Hepatocyte (in vitro differentiated cells): Measurements from ENCODE around the gene PDK1. TPM values are rescaled to one million over a fixed set of nuclear protein-coding genes. Genes with fewer than 3 reads are reported as not detected.

Experiments
- DNase-seq: peaks from one replicate; pipeline ENCODE4 v3.0.0-alpha.2; 2016; ENCODE audit warnings: low spot score
- H2AFZ ChIP-seq: fragments of 200-600 bp; sonication (generic); 2 replicates; pipeline ENCODE4 v1.6.0; 2016; ENCODE audit warnings: antibody characterized with exemption, mild to moderate bottlenecking
- H3K27ac ChIP-seq: fragments of 200-600 bp; sonication (generic); 2 replicates; pipeline ENCODE4 v1.5.1; 2016; ENCODE audit warnings: mild to moderate bottlenecking
- H3K27me3 ChIP-seq: fragments of 200-600 bp; sonication (generic); 2 replicates; pipeline ENCODE4 v1.6.1; 2016
- H3K36me3 ChIP-seq: fragments of 200-600 bp; sonication (generic); replicated peaks from 2 replicates; pipeline ENCODE4 v1.5.1; 2016; ENCODE audit warnings: low read depth; ENCODE audit not compliant: insufficient read depth
- H3K4me1 ChIP-seq: fragments of 200-600 bp; sonication (generic); 2 replicates; pipeline ENCODE4 v1.5.1; 2016; ENCODE audit warnings: mild to moderate bottlenecking, moderate library complexity; ENCODE audit not compliant: insufficient read depth
- H3K4me2 ChIP-seq: fragments of 200-600 bp; sonication (generic); 2 replicates; pipeline ENCODE4 v1.6.0; 2016
- H3K4me3 ChIP-seq: fragments of 200-600 bp; sonication (generic); 2 replicates; pipeline ENCODE4 v1.5.1; 2016; ENCODE audit warnings: mild to moderate bottlenecking
- H3K79me2 ChIP-seq: fragments of 200-600 bp; sonication (generic); 2 replicates; pipeline ENCODE4 v1.6.0; 2017; ENCODE audit warnings: mild to moderate bottlenecking
- H3K9me2 ChIP-seq: fragments of 200-600 bp; sonication (generic); replicated peaks from 2 replicates; pipeline ENCODE4 v1.6.0; 2017; ENCODE audit warnings: mild to moderate bottlenecking; ENCODE audit not compliant: insufficient read depth
- H3K9me3 ChIP-seq: fragments of 200-600 bp; sonication (generic); 2 replicates; pipeline ENCODE4 v1.5.1; 2016; ENCODE audit warnings: low read depth, mild to moderate bottlenecking
- H4K20me1 ChIP-seq: fragments of 200-600 bp; sonication (generic); 2 replicates; pipeline ENCODE4 v1.6.0; 2016; ENCODE audit warnings: mild to moderate bottlenecking; ENCODE audit not compliant: insufficient read depth, poor library complexity, severe bottlenecking
- EZH2 ChIP-seq: fragments of 200-600 bp; sonication (generic); IDR thresholded peaks from 2 replicates; pipeline ENCODE4 v1.6.1; 2016; ENCODE audit warnings: antibody characterized with exemption, mild to moderate bottlenecking, borderline replicate concordance
- EZH2phosphoT487 ChIP-seq: fragments of 200-600 bp; sonication (generic); IDR thresholded peaks from one replicate; pipeline ENCODE4 v1.6.1; 2018; ENCODE audit warnings: antibody characterized with exemption, mild to moderate bottlenecking, low read depth, moderate library complexity; ENCODE audit not compliant: unreplicated experiment, severe bottlenecking
- WGBS: methylation state at CpG from one replicate; pipeline ENCODE4 v1.1.6; 2016; ENCODE audit warnings: low lambda C conversion rate; ENCODE audit errors: missing lambda C conversion rate; 5-methylcytosine and 5-hydroxymethylcytosine counted together
- polyA plus RNA-seq: library from polyadenylated mRNA; unstranded; fragments of >200 nt; fragmentation: Nextera tagmentation; extraction: Ambion mirVana; gene quantifications from 2 replicates; pipeline ENCODE4 v1.2.1, GENCODE V29; 2016
- total RNA-seq: library from RNA; depleted of rRNA; stranded (reverse); fragments of >200 nt; gene quantifications from 2 replicates; pipeline ENCODE4 v1.2.3, GENCODE V29; 2014
- TF ChIP-seq, protein P1 (sequence below): fragments of 200-600 bp; sonication (generic); IDR thresholded peaks from 2 replicates; pipeline ENCODE4 v1.5.1; 2016; ENCODE audit warnings: antibody characterized with exemption, mild to moderate bottlenecking; ENCODE audit not compliant: poor library complexity

PDK1 gene
- total and polyA plus RNA-seq, 2 experiments from 2014 or later = 8.0 to 13.1 TPM

DNA sequence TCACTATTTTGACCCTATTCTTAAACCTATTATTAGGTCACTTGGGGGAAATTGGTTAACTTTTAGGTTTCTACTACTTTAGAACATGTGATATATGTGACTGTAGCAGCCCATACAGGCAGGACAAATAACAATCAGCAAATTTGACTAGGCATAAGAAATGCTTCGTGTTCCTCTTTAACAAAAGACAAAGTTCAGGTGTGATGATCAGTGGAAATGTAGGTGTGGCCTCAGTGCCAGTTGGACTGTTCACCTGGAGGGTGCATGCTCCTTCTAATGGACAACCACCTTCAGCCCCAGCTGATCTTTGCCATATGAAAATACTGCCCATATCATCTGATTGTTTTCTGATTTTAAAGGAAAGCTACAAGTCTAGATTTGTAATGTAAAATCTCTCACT, 6.4 kb downstream of the PDK1 start:
- 82% methylated on average over 1 of the region's 1 CpG for WGBS
- H4K20me1 ChIP-seq = no peaks in the 10 kb centered on the region
- H3K4me1 ChIP-seq = peaks cover 9% of the 10 kb centered on the region
- peaks cover 13% of the 10 kb centered on the region for H3K79me2 ChIP-seq
- no peak overlapping the region for H3K27ac ChIP-seq
- no peaks in the 10 kb centered on the region for H3K9me3 ChIP-seq
- no peak for TF ChIP-seq EZH2
- TF ChIP-seq, protein P1, sequence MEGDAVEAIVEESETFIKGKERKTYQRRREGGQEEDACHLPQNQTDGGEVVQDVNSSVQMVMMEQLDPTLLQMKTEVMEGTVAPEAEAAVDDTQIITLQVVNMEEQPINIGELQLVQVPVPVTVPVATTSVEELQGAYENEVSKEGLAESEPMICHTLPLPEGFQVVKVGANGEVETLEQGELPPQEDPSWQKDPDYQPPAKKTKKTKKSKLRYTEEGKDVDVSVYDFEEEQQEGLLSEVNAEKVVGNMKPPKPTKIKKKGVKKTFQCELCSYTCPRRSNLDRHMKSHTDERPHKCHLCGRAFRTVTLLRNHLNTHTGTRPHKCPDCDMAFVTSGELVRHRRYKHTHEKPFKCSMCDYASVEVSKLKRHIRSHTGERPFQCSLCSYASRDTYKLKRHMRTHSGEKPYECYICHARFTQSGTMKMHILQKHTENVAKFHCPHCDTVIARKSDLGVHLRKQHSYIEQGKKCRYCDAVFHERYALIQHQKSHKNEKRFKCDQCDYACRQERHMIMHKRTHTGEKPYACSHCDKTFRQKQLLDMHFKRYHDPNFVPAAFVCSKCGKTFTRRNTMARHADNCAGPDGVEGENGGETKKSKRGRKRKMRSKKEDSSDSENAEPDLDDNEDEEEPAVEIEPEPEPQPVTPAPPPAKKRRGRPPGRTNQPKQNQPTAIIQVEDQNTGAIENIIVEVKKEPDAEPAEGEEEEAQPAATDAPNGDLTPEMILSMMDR = no peak
- TF ChIP-seq EZH2phosphoT487 = no peak
- no peaks in the 10 kb centered on the region for H3K36me3 ChIP-seq
- H2AFZ ChIP-seq = no peak overlapping the region
- H3K9me2 ChIP-seq = no peaks in the 10 kb centered on the region
- no peak overlapping the region for H3K4me2 ChIP-seq
- no peaks in the 10 kb centered on the region for H3K27me3 ChIP-seq
- no peak for DNase-seq
- no peak overlapping the region for H3K4me3 ChIP-seq

DNA sequence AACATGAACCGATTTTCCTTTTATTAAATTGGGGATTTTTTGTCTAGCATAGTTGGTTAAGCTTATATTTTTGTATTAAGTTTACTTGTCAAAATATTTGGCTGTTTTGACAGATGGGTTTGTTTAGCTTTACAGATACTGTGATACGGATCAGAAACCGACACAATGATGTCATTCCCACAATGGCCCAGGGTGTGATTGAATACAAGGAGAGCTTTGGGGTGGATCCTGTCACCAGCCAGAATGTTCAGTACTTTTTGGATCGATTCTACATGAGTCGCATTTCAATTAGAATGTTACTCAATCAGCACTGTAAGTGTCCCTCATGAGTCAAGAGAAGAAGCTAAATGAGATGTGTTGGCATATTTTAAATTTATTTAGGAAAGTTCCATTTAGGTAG, 8.5 kb downstream of the PDK1 start:
- Histone ChIP-seq H3K9me3 (no peaks in the 10 kb centered on the region), H3K27ac (no peak overlapping the region), H2AFZ (no peak overlapping the region), H3K9me2 (no peaks in the 10 kb centered on the region), H3K27me3 (no peaks in the 10 kb centered on the region), H4K20me1 (no peaks in the 10 kb centered on the region), H3K79me2 (peaks cover 3% of the 10 kb centered on the region), H3K4me3 (no peak overlapping the region), H3K36me3 (no peaks in the 10 kb centered on the region), H3K4me1 (no peaks in the 10 kb centered on the region), H3K4me2 (no peak overlapping the region)
- DNase-seq = no peak
- no peak for TF ChIP-seq EZH2
- TF ChIP-seq EZH2phosphoT487 = no peak
- TF ChIP-seq, protein P1 = no peak
- WGBS = 78% methylated on average over 5 of the region's 5 CpGs

DNA sequence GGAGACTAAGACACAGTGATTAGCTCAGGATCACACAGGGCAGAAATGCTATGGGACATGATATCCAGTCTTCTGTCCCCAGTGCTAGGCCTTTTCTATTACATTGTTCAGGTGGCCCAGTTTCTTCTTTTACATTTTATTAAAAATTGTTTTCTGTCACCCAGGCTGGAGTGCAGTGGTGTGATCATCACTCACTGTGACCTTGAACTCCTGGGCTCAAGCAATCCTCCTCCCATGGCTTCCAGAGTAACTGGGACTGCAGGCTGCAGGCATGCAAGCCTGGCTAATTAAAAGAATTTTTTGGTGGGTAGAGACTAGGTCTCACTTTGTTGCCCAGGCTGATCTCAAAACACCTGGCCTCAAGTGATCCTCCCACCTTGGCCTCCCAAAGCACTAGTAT, 15.4 kb downstream of the PDK1 start:
- no peaks in the 10 kb centered on the region for H3K27me3 ChIP-seq
- no peak overlapping the region for H3K4me3 ChIP-seq
- no peaks in the 10 kb centered on the region for H3K4me1 ChIP-seq
- H3K9me2 ChIP-seq = no peaks in the 10 kb centered on the region
- H3K27ac ChIP-seq = no peak overlapping the region
- no peak overlapping the region for H3K4me2 ChIP-seq
- H3K36me3 ChIP-seq = no peaks in the 10 kb centered on the region
- no peak for DNase-seq
- H4K20me1 ChIP-seq = no peaks in the 10 kb centered on the region
- peaks cover 13% of the 10 kb centered on the region for H3K9me3 ChIP-seq
- TF ChIP-seq, protein P1 = no peak
- TF ChIP-seq EZH2 (no peak), EZH2phosphoT487 (no peak)
- H2AFZ ChIP-seq = no peak overlapping the region
- H3K79me2 ChIP-seq = no peaks in the 10 kb centered on the region

DNA sequence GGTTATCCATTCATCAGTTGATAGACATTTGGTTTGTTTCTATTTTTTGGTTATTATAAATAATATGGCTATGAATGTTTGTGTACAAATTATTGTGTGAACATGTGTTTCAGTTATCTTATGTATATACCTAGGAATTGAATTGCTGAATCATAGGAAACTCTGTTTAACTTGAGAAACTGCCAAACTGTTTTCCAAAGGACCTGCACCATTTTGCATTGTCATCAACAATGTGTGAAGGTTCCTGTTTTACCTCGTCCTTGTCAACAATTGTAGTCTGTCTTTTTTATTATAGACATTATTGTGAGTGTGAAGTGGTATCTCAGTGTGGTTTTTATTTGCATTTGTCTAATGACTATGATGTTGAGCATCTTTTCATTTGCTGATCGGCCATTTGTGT, 17.1 kb downstream of the PDK1 start:
- TF ChIP-seq, protein P1 = no peak
- TF ChIP-seq EZH2phosphoT487 (no peak), EZH2 (no peak)
- no peaks in the 10 kb centered on the region for H3K27me3 ChIP-seq
- no peak overlapping the region for H2AFZ ChIP-seq
- DNase-seq = no peak
- WGBS = 93% methylated on average over 2 of the region's 2 CpGs
- H3K36me3 ChIP-seq = no peaks in the 10 kb centered on the region
- H3K79me2 ChIP-seq = no peaks in the 10 kb centered on the region
- no peak overlapping the region for H3K4me3 ChIP-seq
- peaks cover 19% of the 10 kb centered on the region for H3K9me3 ChIP-seq
- no peak overlapping the region for H3K27ac ChIP-seq
- no peaks in the 10 kb centered on the region for H3K9me2 ChIP-seq
- H3K4me1 ChIP-seq = no peaks in the 10 kb centered on the region
- no peak overlapping the region for H3K4me2 ChIP-seq
- H4K20me1 ChIP-seq = no peaks in the 10 kb centered on the region
